IPS DF 19.7 (cell line): ENCODE results near the gene CAMTA2.

Experiments used
- DNase-seq: peaks from one replicate; pipeline ENCODE4 v3.0.0-alpha.2; 2013; ENCODE audit warnings: low read depth, low spot score

CAMTA2 gene

DNA sequence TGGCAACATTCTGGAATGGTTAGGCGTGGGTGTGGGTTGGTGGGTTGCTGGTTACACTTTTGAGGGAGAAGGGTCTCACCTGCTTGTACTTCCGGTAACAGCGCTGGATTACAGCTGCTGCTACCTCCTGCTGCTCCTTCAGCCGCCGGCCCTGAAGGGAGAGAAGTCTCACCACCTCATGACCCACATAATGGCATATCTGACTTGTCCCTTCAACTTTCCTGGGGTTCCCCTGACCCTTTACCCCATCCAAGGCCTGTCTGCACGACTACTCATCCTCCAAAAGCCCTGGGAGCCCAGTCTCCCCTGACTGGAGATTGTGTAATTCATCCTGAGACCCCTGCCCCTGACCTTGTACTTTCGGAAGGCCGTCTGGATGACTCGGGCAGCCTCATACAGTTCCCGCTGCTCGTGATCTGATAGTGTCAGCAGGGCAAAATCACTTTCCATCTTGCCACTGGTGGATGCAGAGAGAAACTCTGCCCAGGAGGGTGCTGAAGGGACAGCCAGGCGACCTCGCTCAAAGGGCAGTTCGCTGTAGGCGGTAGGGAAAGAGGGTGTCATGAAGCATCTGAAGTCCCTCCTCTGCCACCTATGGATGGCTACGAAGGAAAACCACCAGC, 17.8 kb downstream of the CAMTA2 start:
- DNase-seq = no peak

- DNase-seq = no peak
Measured at GRCh38 chr17:4969047-4969550, 18.4 kb downstream of the CAMTA2 start.

DNA sequence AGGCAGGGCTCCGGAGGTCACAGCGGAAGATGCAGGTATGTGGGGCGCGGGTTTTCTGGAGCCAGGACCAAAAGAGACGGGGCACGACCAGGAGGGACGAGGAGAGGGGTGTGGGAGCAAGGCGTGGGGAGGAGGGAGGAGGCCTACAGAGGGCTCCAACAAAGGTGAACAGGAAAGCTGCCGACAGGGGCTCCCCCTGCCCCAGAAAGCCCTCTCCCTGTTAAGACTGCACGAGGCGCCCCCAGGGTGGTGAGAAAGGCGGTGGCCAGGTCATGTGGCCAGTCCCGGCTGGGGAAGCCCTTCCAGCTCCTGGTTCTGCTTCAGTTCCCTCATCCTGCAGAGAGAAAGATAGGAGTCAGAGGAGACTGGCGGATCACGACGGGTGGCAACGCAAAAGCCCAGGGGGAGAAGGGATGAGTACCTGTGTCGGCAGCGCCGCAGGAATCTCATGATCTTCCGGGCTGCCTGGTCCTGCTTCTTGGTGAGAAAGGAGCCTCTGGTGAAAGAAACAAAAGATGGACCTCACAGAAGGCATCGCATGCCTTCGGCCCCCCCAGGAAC, 18.9 kb downstream of the CAMTA2 start:
- no peak for DNase-seq

- DNase-seq = no peak
Measured at GRCh38 chr17:4967539-4968485, 19.7 kb downstream of the CAMTA2 start, which contains the start of gene SPAG7. Gene SPAG7 (minus strand): TSS chr17:4967817. CDS start chr17:4967804, 13 bp downstream.

- peak; percentile 100 for DNase-seq
Measured at GRCh38 chr17:4966844-4967538, 20.5 kb downstream of the CAMTA2 start.

DNA sequence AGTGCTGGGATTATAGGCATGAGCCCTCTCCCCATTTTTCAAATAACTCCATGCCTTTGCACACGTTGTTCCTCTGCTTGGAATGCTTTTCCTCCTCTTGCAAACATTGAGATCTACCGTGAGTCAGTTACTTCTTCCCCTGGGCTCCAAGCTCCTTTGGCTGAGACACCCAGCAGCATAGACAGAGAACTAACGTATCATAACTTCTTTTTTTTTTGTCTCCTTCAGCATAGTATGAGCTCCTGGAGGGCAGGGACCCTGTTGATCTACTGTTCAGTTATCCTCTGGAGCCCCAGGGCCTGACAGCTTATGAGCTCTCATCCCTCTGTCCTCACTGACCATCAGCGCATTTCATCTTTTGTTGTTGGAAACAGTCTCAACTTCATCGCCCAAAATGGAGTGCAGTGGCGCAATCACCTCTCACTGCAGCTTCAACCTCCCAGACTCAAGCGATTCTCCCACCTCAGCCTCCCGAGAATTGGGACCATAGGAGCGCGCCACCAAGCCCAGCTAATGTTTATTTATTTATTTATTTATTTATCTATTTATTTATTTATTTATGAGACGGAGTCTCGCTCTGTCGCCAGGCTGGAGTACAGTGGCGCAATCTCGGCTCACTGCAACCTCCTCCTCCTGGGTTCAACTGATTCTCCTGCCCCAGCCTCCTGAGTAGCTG, 22.0 kb downstream of the CAMTA2 start:
- DNase-seq = no peak

DNA sequence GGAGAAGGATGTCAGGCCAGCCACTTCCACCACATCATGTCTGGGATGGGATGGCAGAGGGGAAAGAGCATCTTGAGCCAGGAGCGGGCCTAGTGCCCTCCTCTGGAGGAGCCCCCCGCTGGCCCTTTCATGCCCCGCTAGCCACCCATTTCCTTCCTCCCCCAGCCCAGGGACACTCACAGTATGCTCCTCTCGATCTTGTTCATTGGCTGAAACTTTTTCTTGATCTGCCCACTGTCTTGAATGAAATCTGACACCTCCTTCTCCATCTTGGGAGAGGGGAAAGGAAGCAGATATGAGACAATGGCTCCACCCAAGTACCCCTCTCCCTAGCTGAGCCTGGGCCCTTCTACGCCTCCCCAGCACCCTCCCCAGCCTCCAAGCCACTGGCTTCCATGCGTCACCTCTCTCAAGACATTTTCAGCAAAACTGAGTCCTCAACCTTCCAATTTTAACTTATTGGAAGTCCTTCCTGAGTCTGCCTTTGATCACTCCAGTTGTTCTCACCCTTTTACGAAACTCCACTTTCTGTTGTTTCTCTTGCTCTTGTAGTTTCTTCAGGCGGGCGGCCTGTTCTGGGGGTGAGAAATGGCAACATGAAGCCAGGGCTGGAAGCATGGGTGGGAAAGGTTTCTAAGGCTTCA, 27.1 kb downstream of the CAMTA2 start:
- no peak for DNase-seq

DNA sequence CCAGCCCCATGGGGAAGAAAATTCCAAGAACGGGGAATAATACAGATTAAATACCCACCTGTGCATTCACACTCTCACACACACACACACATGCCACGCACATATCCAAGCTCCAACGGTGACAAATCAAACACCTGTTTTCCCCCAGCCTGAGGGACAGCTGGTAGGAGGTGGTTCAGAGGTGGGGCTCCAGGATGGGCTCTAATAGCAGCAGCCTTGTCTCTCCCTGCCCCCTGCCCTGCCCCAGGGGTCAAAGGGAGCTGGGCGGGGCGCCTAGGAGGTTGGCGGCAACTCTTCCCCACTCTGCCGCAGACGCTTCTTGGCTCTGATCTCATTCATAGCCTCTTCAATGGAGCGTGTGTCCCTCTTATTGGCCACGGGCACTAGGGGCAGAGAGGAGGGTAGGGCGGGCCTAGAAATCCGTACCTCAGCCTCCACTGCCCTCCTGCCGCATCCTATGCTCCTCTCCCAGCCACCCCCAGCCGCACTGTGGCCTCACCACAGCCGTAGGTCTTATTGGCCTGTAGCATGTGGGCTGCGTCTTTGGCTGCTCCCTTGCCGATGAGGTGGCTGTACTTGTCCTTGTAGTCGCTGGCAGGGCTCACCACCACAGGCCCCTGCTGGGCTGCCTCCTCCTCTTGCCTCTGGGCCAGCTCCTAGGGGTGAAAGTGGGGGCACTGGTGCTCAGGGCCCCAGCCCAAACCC, 28.1 kb downstream of the CAMTA2 start:
- no peak for DNase-seq

GRCh38 chr17:4958102-4958501, 29.4 kb downstream of the CAMTA2 start:
- no peak for DNase-seq

DNA sequence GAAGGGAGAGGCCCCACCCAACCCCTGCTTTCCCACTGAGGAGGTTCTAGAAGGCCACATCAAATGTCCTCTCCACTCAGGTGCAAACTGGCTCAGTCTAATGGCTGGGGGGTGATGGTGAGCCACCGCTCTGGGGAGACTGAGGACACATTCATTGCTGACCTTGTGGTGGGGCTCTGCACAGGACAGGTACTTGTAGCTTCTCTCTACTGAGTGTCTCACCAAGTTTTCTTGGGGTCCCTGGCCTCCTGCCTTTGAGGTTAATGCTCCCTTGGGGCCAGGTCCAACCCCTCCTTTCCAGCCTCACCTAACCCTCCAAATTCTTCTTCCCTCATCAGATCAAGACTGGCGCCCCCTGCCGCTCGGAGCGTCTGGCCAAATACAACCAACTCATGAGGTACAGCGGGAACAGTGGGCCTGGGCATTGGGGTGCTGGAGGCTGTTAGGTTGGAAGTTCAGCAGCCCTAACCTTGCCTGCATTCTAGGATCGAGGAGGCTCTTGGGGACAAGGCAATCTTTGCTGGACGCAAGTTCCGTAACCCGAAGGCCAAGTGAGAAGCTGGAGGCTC, 30.9 kb downstream of the CAMTA2 start:
- no peak for DNase-seq

- no peak for DNase-seq
Measured at GRCh38 chr17:4955091-4955490, 32.4 kb downstream of the CAMTA2 start.

GRCh38 chr17:4953451-4953961, 34.0 kb downstream of the CAMTA2 start:
- no peak for DNase-seq

DNA sequence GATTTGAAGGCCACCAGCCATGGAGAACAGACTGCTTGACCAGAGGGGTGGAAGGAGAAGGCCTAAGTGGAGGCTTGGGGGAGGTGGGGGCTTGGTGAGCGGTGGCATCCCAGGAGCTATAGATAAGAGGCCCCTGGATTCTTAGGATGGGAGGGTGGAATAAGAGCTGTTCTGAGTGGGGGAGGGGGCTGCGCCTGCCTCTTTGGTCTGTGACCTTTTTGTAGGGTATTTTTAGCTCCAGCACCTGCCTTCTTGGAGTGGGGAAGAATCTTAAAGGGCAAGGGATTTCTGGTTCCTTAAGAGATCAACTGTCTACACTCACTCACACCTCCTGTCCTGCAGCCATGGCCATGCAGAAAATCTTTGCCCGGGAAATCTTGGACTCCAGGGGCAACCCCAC, 36.0 kb downstream of the CAMTA2 start:
- DNase-seq = no peak

GRCh38 chr17:4950746-4951204, 36.7 kb downstream of the CAMTA2 start, which contains the start of gene ENO3:
Gene ENO3 (plus strand): TSS chr17:4951119. CDS start chr17:4951830, 711 bp downstream.
- DNase-seq = no peak

DNA sequence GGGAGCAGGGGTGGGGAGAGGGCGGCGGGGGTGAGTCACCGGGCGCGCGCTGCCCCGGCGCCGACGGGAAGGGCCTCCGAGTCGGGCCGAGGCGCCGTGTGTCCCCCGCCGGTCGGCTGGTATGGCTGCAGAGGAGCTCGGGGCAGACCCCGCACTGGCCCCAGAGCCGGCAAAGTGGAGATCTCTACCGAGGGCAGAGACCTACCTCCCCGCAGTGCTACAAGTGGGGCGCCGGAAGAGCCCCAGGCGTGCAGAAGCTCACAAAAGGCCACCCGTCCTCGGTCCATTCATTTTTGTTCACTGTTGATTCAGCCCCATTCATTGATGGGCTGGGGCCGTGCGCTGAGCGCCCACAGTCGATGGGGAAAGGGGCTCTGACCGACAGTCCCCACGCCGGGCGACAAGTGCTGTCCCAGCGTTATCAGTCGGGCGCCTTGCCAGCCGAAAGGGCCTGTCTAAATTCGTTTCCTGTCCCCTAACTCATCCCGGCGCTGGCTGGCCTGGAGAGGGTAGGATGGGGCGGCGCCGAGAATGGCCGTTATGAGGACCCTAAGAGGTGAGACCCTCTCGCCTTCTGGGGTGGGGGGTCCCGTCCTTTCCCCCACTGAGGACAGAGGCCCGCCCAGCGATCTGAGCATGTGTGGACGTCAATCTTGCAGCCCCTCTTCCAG, 37.3 kb downstream of the CAMTA2 start:
- no peak for DNase-seq

GRCh38 chr17:4949321-4950074, 38.0 kb downstream of the CAMTA2 start:
- DNase-seq = no peak

DNA sequence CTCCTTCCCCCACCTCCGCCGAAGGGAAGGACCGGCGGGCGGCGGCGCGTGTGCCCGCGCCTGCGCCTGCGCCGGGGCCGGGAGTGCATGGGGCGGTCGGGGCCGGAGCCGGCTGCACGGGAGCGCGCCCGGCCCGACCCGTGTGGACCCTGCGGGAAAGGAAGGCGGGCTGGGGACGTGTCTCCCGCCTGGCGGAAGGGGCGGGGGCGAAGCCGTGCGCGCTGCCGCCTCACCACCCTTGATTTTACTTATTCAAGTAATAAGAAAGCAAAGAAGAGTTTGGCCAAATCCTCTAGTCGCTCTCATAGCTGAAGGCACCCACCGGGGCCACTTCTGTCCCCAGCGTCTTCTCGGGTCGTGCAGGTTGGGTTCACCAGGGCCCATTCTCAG, 38.5 kb downstream of the CAMTA2 start:
- no peak for DNase-seq
